ENCODE results near the gene DPP6.

DNA sequence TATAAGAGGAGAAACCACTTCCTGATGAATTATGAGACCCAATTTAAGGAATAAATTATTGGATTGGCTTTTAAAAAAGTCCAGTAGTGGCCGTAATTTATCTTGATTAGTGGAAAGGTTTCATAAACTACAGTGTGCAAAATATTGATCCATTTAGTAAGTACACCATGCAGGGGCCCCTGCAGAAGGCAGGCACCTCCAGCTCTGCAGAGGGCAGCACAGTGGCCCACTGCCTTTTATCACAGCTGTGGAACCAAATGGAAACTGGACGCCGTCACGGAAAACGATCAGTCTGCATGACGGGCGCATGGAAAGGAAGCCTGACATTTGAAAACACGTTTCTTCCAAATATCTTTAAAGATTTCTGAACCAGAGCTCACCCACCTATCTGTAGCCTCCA lies 204.0 kb downstream of the DPP6 start:
- TF ChIP-seq POLR2A (IDR thresholded peaks at IDR 0.05): no peak
- TF ChIP-seq, protein P1, sequence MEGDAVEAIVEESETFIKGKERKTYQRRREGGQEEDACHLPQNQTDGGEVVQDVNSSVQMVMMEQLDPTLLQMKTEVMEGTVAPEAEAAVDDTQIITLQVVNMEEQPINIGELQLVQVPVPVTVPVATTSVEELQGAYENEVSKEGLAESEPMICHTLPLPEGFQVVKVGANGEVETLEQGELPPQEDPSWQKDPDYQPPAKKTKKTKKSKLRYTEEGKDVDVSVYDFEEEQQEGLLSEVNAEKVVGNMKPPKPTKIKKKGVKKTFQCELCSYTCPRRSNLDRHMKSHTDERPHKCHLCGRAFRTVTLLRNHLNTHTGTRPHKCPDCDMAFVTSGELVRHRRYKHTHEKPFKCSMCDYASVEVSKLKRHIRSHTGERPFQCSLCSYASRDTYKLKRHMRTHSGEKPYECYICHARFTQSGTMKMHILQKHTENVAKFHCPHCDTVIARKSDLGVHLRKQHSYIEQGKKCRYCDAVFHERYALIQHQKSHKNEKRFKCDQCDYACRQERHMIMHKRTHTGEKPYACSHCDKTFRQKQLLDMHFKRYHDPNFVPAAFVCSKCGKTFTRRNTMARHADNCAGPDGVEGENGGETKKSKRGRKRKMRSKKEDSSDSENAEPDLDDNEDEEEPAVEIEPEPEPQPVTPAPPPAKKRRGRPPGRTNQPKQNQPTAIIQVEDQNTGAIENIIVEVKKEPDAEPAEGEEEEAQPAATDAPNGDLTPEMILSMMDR (IDR thresholded peaks at IDR 0.05): no peak
- no peak for TF ChIP-seq POLR2AphosphoS5 (IDR thresholded peaks at IDR 0.05)
